HCT116 (cell line): ENCODE data around the gene MEP1B. TPM values are rescaled to one million over a fixed set of nuclear protein-coding genes. Genes with fewer than 3 reads are reported as not detected.

Experiments
- ATAC-seq: fragments of 200-7000 bp; cut with Tn5 transposase; 2 replicates; pipeline ENCODE4 v1.9.1; 2020; ENCODE audit warnings: mild to moderate bottlenecking, moderate library complexity
- BruUV-seq: library from RNA; stranded (reverse); fragments of 400-500 nt; replicated peaks from 2 replicates; lab custom pipeline; 2021; lab: Mats Ljungman, UMichigan
- CTCF ChIA-PET: fragments of 300-600 bp; sonication (Branson Sonifier 250); formaldehyde crosslinking; loops from one replicate; lab custom pipeline; 2021; ENCODE audit warnings: antibody characterized with exemption; lab: Charles Lee
- POLR2A ChIA-PET: fragments of 300-600, 350-600 bp; sonication (Branson Sonifier 250); formaldehyde crosslinking; loops from one replicate; lab custom pipeline; 2021; ENCODE audit warnings: antibody characterized with exemption; lab: Charles Lee
- RAD21 ChIA-PET, 2 experiments: fragments of 300-600 bp; sonication (Branson Sonifier 250); formaldehyde crosslinking; loops; one replicate each; lab custom pipeline; 2023; ENCODE audit warnings: low total read pairs in 2 of 2; ENCODE audit not compliant: uncharacterized antibody in 2 of 2, unreplicated experiment in 2 of 2, low non-redundant PET in 1 of 2; lab: Charles Lee
- DNase-seq: peaks from one replicate; pipeline ENCODE4 v3.0.0-alpha.2; 2010; ENCODE audit warnings: low read depth, low spot score
- H2AFZ ChIP-seq: fragments of 200-600 bp; shearing (Covaris generic), sonication (generic); 2 replicates; pipeline ENCODE4 v1.6.1; 2017; ENCODE audit warnings: low read depth, mixed run types, mixed read lengths, antibody characterized with exemption, low read length; ENCODE audit not compliant: poor library complexity, severe bottlenecking
- H3K27ac ChIP-seq: 2 replicates; pipeline ENCODE4 v1.5.1; 2012; ENCODE audit warnings: low read depth, low read length
- H3K27me3 ChIP-seq: fragments of 200-600 bp; sonication (generic); 2 replicates; pipeline ENCODE4 v1.6.1; 2016; ENCODE audit warnings: mixed run types, low read length, mixed read lengths; ENCODE audit not compliant: insufficient read depth
- H3K36me3 ChIP-seq, 2 experiments: fragments of 200-500 bp in 1 of 2; fragments of 200-600 bp in 1 of 2; sonication (Bioruptor generic) in 1 of 2; sonication (generic) in 1 of 2; 2 replicates each; pipeline versions ENCODE4 v1.5.1 to v1.6.1; 2014 to 2016; ENCODE audit warnings: low read length in 2 of 2, inconsistent platforms in 1 of 2, mixed read lengths in 1 of 2, mixed run types in 1 of 2; ENCODE audit not compliant: insufficient read depth in 2 of 2, control insufficient read depth in 1 of 2
- H3K4me1 ChIP-seq, 2 experiments: fragments of 200-600 bp in 1 of 2; sonication (generic) in 1 of 2; 2 replicates each; pipeline versions ENCODE4 v1.5.1 to v1.6.1; 2012 to 2017; ENCODE audit warnings: low read length in 2 of 2, inconsistent platforms in 1 of 2, mild to moderate bottlenecking in 1 of 2, mixed read lengths in 1 of 2, mixed run types in 1 of 2, moderate library complexity in 1 of 2; ENCODE audit not compliant: insufficient read depth in 2 of 2, control insufficient read depth in 1 of 2
- H3K4me2 ChIP-seq: fragments of 200-600 bp; sonication (generic); 2 replicates; pipeline ENCODE4 v1.6.1; 2017; ENCODE audit warnings: mixed run types, low read length, mixed read lengths
- H3K4me3 ChIP-seq, 2 experiments: fragments of 200-600 bp in 1 of 2; sonication (generic) in 1 of 2; replicated peaks in 1 of 2; 2 replicates each; pipeline ENCODE4 v1.5.1; 2011 to 2016; ENCODE audit warnings: low read length in 2 of 2, control low read depth in 1 of 2, low read depth in 1 of 2, mild to moderate bottlenecking in 1 of 2, mixed read lengths in 1 of 2, mixed run types in 1 of 2
- H3K79me2 ChIP-seq: fragments of 200-600 bp; sonication (generic); 2 replicates; pipeline ENCODE4 v1.6.1; 2017; ENCODE audit warnings: mild to moderate bottlenecking, mixed run types, low read length, moderate library complexity, mixed read lengths; ENCODE audit not compliant: insufficient read depth
- H3K9ac ChIP-seq: fragments of 200-600 bp; sonication (generic); 2 replicates; pipeline ENCODE4 v1.6.1; 2016; ENCODE audit warnings: low read length, mixed read lengths
- H3K9me2 ChIP-seq: fragments of 200-600 bp; sonication (generic), shearing (Covaris generic); 2 replicates; pipeline ENCODE4 v1.6.1; 2017; ENCODE audit warnings: mixed run types, mild to moderate bottlenecking, moderate library complexity; ENCODE audit not compliant: insufficient read depth
- H3K9me3 ChIP-seq, 2 experiments: fragments of 200-500 bp in 1 of 2; fragments of 200-600 bp in 1 of 2; sonication (Bioruptor generic) in 1 of 2; sonication (generic) in 1 of 2; 2 replicates each; pipeline ENCODE4 v1.6.1; 2014 to 2017; ENCODE audit warnings: low read length in 2 of 2, mixed read lengths in 2 of 2, inconsistent platforms in 1 of 2, low read depth in 1 of 2, mild to moderate bottlenecking in 1 of 2, mixed run types in 1 of 2, moderate library complexity in 1 of 2; ENCODE audit not compliant: control insufficient read depth in 1 of 2, insufficient read depth in 1 of 2
- H4K20me1 ChIP-seq: fragments of 200-600 bp; sonication (generic), shearing (Covaris generic); 2 replicates; pipeline ENCODE4 v1.6.1; 2017; ENCODE audit warnings: mixed run types, mild to moderate bottlenecking, moderate library complexity; ENCODE audit not compliant: insufficient read depth
- EGR1 ChIP-seq: IDR thresholded peaks from 2 replicates; pipeline ENCODE4 v1.6.1; 2012; ENCODE audit warnings: low read depth
- ELF1 ChIP-seq: IDR thresholded peaks from 2 replicates; pipeline ENCODE4 v1.6.1; 2012; ENCODE audit warnings: low read depth, borderline replicate concordance
- FOSL1 ChIP-seq: IDR thresholded peaks from 2 replicates; pipeline ENCODE4 v1.6.1; 2012; ENCODE audit warnings: low read depth
- POLR2A ChIP-seq: IDR thresholded peaks from 2 replicates; pipeline ENCODE4 v1.7.0; 2011; ENCODE audit warnings: borderline replicate concordance; ENCODE audit not compliant: insufficient read depth, insufficient read length; ENCODE audit errors: extremely low read depth
- RAD21 ChIP-seq: IDR thresholded peaks from 2 replicates; pipeline ENCODE4 v1.6.1; 2012; ENCODE audit warnings: low read depth, mild to moderate bottlenecking
- SP1 ChIP-seq: IDR thresholded peaks from 2 replicates; pipeline ENCODE4 v1.6.1; 2012; ENCODE audit warnings: low read depth
- YY1 ChIP-seq: IDR thresholded peaks from 2 replicates; pipeline ENCODE4 v1.6.1; 2011; ENCODE audit warnings: low read length, low read depth, moderate library complexity, mild to moderate bottlenecking; ENCODE audit not compliant: insufficient replicate concordance; ENCODE audit errors: extremely low read depth
- ZNF274 ChIP-seq: fragments of 200-500 bp; sonication (Bioruptor generic); IDR thresholded peaks from 2 replicates; pipeline ENCODE4 v1.6.1; 2014; ENCODE audit warnings: mild to moderate bottlenecking, low read depth, low read length, inconsistent platforms
- intact Hi-C: fragments of 100-400 bp; cut with micrococcal nuclease; formaldehyde crosslinking; loops from 2 replicates; pipeline ENCODE4 v1.10.0; 2022
- total RNA-seq: library from RNA; stranded (reverse); gene quantifications from one replicate; pipeline ENCODE4 v1.2.1, GENCODE V29; 2021; ENCODE audit not compliant: unreplicated experiment
- TF ChIP-seq, protein P1 (sequence below): IDR thresholded peaks from 2 replicates; pipeline ENCODE4 v1.6.1; 2012; ENCODE audit warnings: low read depth

MEP1B gene
- total RNA-seq, 1 experiment from 2014 or later: not detected

DNA sequence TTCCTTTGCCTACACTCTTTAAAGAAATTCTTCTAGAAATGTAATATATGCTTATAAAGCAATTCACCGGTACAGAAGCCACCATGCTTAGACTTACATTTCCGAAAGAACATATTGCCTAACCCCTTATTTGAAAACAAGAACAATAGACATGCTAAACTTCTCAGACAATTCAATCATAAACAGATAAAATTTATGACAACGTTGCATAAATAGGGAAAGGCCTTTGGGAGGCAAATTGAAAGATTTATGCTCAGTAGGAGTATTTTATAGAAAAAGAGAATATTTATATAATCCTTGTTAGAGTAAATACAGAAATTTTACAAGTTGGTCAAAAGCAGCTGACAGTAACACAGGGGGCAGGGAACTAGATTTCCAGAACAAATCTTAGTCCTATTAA, 16.2 kb upstream of the MEP1B start:
- intact Hi-C loops: no loop called here
- H3K4me1 ChIP-seq: no peaks in the 10 kb centered on the region
- no peak for TF ChIP-seq ZNF274
- no peak for TF ChIP-seq RAD21
- TF ChIP-seq SP1: no peak
- no peak for TF ChIP-seq FOSL1
- TF ChIP-seq EGR1: no peak
- no peak for TF ChIP-seq POLR2A
- TF ChIP-seq YY1: no peak
- TF ChIP-seq, protein P1, sequence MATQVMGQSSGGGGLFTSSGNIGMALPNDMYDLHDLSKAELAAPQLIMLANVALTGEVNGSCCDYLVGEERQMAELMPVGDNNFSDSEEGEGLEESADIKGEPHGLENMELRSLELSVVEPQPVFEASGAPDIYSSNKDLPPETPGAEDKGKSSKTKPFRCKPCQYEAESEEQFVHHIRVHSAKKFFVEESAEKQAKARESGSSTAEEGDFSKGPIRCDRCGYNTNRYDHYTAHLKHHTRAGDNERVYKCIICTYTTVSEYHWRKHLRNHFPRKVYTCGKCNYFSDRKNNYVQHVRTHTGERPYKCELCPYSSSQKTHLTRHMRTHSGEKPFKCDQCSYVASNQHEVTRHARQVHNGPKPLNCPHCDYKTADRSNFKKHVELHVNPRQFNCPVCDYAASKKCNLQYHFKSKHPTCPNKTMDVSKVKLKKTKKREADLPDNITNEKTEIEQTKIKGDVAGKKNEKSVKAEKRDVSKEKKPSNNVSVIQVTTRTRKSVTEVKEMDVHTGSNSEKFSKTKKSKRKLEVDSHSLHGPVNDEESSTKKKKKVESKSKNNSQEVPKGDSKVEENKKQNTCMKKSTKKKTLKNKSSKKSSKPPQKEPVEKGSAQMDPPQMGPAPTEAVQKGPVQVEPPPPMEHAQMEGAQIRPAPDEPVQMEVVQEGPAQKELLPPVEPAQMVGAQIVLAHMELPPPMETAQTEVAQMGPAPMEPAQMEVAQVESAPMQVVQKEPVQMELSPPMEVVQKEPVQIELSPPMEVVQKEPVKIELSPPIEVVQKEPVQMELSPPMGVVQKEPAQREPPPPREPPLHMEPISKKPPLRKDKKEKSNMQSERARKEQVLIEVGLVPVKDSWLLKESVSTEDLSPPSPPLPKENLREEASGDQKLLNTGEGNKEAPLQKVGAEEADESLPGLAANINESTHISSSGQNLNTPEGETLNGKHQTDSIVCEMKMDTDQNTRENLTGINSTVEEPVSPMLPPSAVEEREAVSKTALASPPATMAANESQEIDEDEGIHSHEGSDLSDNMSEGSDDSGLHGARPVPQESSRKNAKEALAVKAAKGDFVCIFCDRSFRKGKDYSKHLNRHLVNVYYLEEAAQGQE: no peak
- TF ChIP-seq ELF1: no peak
- TF ChIP-seq, all 23 proteins: peak for 0
- no peaks in the 10 kb centered on the region for H4K20me1 ChIP-seq
- no peaks in the 10 kb centered on the region for H3K9me3 ChIP-seq
- no peaks in the 10 kb centered on the region for H3K36me3 ChIP-seq
- H3K9me2 ChIP-seq: no peaks in the 10 kb centered on the region
- ChIA-PET CTCF (no interaction called here), RAD21 (no interaction called here), POLR2A (no interaction called here)
- no peak for ATAC-seq
- H2AFZ ChIP-seq: no peak overlapping the region
- no TSS peak for BruUV-seq
- DNase-seq: no peak
- no peak overlapping the region for H3K4me3 ChIP-seq
- no peak overlapping the region for H3K4me2 ChIP-seq
- no peaks in the 10 kb centered on the region for H3K27me3 ChIP-seq
- H3K27ac ChIP-seq: no peak overlapping the region
- no peak overlapping the region for H3K9ac ChIP-seq
- no peaks in the 10 kb centered on the region for H3K79me2 ChIP-seq
